Measurements from ENCODE around the gene GPR137C.
"Not testable (repeated sequence)": the region's sequence is repeated elsewhere in the genome, so short reads cannot be mapped to it uniquely, and the experiment has no call there.

Gene GPR137C

DNA sequence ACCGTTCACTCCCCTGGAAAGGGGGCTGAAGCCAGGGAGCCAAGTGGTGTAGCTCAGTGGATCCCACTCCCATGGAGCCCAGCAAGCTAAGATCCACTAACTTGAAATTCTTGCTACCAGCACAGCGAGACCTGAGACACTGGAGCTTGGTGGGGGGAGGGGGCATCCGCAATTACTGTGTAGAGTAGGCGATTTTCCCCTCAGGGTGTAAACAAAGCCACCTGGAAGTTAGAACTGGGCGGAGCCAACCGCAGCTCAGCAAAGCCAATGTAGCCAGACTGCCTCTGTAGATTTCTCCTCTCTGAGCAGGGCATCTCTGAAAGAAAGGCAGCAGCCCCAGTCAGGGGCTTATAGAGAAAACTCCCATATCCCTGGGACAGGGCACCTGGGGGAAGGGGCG, 15.8 kb downstream of the GPR137C start:
- DNase-seq (ENCODE audit: low spot score), result not testable (repeated sequence)

DNA sequence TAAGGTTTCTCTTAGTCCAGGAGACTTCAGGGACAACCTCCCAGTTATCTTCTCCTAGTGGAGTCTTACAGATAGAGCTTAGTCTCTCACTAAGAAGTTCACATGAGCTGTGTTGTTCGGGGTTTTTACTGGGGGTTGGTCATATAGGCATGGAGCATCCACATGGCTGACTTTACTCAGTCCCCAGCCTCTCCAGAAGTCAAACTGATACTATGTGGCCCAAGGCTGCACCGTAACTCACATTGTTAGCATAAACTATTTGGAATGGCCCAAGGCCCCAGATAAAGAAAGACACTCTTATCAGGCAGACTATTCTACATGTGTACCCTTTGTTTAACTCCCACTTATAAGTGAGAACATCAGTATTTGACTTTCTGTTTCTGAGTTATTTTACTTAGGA, 23.2 kb downstream of the GPR137C start:
- DNase-seq (ENCODE audit: low spot score), result no peak

DNA sequence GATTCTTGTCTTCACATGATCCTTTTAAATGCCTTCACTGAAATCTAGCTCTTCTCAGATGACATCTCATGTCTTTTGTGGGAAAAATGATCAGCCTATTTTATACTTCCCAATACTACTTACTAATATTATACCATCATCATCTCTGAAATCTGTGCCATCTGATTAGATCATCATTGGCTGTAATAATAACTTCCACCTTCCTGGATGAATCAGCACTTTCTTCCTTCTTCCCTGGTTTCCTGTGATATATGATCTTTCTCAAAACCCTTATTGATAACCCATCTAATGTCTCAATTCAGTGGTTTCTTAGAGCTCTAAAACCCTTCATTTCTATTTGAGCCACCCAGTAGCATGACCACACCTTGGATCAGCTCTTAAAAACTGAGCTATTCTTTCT, 30.9 kb downstream of the GPR137C start:
- no peak for DNase-seq (ENCODE audit: low spot score)

DNA sequence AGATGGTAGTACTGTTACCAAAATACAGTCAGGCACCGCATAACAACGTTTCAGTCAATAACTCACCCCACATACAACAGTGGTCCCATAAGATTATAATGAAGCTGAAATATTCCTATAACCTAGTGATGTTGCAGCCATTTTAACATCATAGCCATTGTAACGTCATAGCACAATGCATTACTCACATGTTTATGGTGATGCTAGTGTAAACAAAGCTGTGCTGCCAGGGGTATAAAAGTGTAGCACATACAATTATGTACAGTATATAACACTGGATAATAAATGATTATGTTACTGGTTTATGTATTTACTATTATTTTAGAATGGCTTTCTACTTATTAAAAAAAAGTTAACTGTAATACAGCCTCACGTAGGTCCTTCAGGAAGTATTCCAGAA, 37.0 kb downstream of the GPR137C start:
- no peak for DNase-seq (ENCODE audit: low spot score)

DNA sequence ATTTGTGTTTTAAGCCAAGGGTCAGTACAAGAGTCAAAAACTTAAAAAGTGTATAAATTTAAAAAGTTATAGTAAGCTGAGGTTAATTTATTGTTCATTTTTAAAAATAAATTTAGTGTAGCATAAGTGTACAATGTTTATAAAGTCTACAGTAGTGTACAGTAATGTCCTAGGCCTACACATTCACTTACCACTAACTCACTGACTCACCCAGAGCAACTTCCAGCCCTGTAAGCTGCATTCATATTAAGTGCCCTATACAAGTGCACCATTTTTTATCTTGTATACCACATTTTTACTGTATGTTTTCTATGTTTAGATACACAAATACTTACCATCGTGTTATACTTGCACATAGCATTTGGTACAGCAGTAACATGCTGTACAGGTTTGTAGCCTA, 37.7 kb downstream of the GPR137C start:
- DNase-seq (ENCODE audit: low spot score), result no peak

DNA sequence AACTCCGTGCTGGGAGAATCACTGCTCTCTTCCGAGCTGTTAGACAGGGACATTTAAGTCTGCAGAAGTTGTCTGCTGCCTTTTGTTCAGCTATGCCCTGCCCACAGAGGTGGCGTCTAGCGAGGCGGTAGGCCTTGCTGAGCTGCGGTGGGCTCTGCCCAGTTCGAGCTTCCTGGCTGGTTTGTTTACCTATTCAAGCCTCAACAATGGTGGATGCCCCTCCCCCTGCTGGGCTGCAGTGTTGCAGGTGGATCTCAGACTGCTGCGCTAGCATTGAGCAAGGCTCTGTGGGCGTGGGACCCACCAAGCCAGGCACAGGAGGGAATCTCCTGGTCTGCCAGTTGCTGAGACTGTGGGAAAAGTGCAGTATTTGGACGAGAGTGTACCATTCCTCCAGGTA, 43.7 kb downstream of the GPR137C start:
- no peak for DNase-seq (ENCODE audit: low spot score)

DNA sequence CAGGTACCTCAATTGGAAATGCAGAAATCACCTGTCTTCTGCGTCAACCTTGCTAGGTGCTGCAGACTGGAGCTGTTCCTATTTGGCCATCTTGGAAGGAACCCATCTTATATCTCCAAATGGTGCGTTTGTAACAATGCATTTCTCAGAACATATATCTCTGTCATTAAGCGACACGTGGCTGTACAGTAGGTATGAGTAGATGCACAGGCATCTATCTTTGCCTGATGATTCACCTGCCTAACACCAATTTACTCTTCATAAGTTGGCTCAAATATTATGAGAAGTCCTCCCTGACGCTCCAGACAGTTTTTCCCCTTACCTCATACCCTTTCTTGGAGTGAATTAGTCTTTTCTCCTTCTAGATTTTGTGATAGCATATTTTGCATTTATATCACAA, 44.2 kb downstream of the GPR137C start:
- no peak for DNase-seq (ENCODE audit: low spot score)

DNA sequence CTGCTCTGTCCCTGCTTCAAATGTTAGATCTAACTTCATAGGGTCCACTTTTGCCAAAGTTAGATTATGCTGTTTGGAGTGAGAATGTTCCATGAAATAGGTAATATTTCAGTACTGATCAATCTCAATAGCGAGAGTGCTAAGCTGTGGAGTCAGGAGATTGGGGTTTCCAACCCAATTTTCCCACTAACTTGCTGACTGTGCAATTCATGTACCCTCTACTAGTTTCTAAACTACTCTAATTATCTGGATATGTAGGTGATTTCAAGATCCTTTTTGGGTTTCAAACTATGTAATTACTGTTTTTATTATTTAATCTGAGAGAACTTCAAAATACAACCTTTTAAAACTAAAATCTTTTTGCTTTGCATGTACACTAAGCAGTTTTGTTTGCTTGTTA, 45.9 kb downstream of the GPR137C start:
- no peak for DNase-seq (ENCODE audit: low spot score)

DNA sequence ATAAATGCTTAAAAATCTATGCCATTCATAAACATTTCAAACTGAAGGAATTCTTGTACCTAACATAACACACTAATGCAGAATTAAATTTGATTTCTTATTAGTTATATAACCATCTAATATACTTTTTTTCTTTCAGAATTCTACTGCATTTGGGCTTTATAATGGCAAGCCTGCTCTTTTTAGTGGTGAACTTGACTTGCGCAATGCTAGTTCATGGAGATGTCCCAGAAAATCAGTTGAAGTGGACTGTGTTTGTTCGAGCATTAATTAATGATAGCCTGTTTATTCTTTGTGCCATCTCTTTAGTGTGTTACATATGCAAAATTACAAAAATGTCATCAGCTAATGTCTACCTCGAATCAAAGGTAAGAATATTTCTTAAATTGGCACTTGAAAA, 47.3 kb downstream of the GPR137C start:
- no peak for DNase-seq (ENCODE audit: low spot score)

DNA sequence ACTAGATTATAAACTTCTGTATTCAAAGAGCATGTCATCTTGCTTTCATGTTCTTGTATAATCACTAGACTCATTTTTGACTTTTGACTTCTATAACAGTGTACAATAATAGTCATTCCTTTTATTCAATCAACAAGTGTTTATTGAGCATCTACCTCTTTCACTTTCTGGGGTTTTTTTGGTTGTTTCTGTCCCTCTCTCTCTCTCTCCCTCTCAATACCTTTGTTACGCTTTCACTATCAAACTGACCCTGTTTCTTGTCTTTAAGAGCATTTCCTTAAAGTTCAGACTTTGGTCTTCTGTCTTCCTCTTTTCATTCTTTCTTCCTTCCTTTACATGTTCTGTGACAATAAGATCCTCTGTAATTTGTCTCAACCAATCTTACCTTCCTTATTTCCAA, 49.5 kb downstream of the GPR137C start:
- no peak for DNase-seq (ENCODE audit: low spot score)

DNA sequence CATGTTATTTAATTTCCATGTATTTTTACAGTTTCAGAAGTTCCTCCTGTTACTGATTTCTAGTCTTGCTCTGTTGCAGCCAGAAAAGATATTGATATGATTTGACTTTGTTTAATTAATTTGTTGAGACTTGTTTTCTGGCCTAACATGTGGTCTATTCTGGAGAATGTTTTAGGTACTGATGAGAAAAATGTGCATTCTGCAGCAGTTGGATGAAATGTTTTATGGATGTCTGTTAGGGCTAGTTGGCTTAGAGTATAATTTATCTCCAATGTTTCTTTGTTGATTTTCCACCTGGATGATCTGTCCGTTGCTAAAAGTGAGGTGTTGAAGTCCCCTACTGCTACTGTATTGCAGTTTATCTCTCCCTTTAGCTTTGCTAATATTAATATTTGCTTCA, 54.4 kb downstream of the GPR137C start:
- DNase-seq (ENCODE audit: low spot score), result no peak

DNA sequence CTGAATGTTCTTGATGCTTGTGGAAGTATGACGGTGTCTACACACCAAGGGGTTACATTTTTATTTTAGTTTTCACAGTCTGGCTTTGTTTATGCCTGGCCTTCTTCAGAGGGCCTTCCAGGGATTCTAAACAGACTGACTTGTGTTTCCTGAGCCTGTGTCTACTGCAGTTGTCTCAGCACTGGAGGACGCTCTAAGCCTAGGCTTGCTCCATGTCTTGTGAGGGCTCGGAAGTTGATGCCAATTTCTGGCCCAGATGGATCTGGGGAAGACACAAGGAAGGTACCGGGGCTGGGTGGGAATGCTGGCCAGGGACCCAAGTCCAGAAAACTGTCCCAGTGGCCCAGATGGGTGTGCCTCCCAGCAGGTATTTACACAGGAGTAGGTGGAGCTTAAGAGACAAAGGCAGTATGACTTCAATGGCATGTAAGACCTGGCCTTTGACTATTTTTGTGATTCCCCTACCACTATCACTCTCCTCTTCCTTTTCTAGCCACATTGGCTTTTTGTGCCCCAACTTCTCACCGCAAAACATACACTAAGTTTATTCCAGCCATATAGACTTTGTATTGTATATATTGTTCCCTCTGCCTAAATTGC, 56.9 kb downstream of the GPR137C start:
- DNase-seq (ENCODE audit: low spot score), result no peak

DNA sequence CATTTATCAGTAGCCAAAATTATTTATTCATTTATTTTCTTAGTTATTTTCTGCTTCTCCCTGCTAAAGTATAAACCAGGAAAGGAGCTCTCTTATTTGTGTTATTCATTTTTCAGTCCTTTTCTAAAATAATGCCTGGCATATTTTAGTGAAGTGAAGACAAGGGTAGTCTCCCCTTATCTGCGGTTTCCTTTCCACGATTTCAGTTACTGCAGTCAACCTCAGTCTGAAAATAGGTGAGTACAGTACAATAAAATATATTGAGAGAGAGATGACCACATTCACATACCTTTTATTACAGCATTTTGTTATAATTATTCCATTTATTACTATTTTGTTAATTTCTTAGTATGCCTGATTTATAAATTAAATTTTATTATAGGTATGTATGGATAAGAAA, 57.6 kb downstream of the GPR137C start:
- no peak for DNase-seq (ENCODE audit: low spot score)

DNA sequence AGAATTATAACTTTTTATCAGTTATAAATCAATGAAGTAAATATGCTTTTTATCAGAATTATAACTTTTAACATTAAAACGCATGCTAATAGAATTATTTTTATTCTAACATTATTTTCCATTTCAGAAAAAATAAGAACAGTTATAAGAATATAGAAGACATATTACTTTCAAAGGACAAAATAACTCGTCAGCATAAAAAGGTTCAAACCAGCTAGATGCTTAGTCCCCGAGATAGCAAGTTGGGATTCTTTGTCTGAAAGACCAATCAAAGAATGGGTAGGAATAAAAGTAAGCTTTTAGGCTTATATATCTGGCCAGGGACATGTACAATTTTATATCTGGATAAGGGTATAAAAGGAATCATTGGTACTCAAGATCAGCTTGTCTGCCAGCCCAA, 66.0 kb downstream of the GPR137C start:
- no peak for DNase-seq (ENCODE audit: low spot score)

DNA sequence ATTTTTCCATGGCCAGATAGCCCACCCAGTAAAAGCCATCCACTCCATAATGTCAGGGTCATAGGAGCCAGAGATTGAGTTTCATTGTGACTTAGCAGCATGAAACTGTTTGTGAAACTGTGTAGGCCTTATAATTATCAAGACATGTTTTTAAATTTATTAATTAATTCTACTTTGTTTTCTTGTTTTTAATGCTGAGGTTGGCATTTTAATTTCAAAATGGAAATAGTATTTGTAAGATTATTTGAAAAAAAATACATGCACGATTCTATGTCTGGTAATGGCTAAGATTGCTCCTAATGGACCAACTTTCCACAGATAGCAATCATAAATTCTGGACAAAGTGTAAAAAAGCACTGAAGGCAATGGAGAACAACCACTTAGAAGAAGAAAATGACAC, 67.1 kb downstream of the GPR137C start:
- DNase-seq (ENCODE audit: low spot score), result no peak

DNA sequence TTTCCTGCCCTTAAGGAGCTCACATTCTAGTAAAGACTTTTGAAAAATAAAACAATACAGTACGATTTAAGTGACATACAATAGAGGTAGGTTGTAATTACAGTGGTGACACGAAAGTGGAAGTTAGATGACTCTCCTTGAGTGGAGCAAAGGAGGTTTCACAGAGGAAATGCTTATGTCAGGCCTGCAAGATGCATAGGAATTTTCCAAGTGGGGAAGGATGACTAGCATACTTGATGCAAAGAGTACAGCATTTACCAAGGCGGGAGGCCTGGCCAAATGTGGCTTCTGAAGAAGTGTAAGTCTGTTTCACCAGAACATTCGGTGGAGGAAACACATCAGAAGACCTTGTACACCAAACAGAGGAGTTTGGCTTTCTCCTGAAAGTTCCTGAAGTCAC, 87.5 kb downstream of the GPR137C start:
- DNase-seq (ENCODE audit: low spot score), result no peak

DNA sequence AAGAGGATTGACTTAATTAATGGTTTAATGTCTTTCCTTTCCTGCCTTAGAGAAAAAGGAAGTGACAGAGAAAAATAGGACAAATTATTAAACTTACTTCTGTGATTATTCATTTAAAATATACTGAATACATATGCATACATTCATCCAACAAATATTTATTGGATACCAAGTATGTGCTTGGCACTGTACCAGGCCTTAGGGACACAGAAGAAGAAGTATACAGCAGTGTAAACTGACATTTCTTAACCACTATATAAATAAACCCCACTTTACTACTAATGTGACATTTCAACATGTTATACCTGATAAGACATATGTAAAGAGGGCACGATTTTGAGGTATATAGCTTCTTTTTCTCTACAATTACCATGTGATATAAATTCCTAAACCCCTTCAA, 89.1 kb downstream of the GPR137C start:
- DNase-seq (ENCODE audit: low spot score), result no peak

DNA sequence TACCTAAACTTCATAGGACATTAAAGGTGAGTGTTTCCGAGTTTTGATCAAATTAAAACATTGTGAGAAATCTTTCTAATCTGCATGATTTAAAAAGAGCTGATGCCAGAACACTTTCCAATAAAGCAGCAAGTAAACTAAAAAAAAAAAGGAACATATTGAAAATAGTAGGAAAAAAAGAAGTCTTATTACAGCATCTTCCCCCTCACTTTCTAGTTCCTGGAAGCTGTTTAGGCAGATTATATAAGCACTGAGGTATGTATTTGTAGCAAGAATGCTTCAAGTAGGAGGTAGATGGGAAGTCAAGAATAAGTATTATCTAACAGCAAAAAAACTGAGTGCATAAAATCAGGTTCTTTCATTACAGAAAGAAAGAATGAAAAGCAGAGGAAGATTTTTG, 96.9 kb downstream of the GPR137C start:
- DNase-seq (ENCODE audit: low spot score), result no peak

DNA sequence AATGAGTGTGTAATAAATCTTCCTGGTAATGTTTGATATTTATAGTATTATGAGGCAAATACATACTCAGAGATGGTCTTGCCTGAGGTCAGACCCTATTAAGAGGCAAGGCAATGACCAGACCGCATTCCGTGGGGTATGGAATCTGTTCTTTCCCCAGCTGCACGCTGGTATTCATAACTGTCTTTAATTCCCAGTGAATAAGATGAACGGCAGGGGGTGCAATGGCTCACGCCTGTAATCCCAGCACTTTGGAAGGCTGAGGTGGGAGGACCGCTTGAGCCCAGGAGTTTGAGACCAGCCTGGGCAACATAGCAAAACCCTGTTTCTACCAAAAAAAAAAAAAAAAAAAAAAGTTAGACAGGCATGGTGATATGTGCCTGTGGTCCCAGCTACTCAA, 98.1 kb downstream of the GPR137C start:
- DNase-seq (ENCODE audit: low spot score), result no peak

DNA sequence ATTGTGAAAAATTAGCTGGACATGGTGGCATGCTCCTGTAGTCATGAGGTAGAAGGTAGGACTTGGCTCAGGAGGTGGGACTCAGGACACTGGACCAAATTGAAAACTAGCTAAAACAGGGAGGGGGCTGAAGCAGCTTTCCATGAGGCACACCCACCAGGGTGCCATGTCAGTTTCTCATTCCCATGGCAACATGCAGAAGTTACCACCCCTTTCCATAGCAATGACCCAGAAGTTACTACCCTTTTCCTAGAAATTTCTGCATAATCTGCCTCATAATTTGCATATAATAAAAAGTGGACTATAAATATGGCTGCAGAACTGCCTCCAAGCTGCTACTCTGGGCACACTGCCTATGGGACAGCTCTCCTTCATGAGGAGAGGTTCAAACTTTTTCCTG, 104.3 kb downstream of the GPR137C start:
- no peak for DNase-seq (ENCODE audit: low spot score)

DNA sequence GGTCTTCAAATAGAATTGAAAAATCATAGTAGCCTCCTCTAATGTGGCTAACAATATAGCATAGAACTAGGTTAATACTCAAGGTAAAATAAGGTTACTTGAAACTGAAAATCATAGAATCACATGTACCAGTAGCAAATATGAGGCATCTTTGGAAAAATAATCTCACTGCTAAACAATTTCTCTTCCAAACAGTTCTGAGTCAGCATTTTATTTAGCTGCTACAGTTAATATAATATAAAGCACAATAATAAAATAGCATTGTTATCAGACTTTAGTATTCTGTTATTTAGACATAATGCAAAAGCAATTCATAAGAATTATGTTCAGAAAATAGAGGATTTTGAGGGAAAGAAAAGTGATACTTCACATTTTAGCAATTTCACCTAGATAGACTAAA, 107.7 kb downstream of the GPR137C start:
- DNase-seq (ENCODE audit: low spot score), result no peak

DNA sequence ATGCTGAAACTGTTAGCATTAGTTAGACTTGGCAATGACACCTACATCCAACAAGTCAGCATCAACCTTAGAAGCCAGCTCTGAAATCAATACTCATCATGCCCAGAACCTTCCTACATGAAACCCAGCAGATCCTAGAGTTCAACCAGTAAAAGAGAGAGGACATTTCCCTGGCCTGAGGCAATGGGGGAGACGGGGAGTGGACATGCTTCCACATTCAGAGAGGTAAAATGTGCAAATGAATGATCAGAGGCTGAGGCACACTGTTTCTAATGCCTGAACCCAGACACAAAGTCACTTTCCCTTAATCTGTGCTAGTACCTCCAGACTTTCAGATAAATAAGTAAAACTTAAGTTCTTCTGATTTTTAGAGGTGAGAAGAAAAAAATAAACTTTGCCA, 108.2 kb downstream of the GPR137C start:
- DNase-seq (ENCODE audit: low spot score), result no peak

DNA sequence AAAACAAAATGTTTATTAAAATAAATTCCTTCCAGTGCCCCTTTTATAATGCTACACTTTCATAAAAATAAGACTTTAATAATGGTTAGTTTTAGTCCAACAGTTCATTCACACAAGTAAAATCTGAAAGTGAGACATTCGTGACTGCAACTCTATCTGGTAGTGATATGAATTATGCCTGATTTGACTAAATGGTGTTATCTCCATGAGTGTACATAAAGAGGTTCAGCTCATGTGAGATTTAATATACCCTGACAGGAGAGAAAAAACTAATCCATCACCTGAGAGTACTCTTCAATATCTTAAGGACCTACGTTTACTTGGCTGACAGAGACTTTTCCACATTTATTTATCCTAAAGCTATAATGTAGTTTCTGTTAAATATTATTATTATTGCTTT, 108.7 kb downstream of the GPR137C start:
- DNase-seq (ENCODE audit: low spot score), result no peak

DNA sequence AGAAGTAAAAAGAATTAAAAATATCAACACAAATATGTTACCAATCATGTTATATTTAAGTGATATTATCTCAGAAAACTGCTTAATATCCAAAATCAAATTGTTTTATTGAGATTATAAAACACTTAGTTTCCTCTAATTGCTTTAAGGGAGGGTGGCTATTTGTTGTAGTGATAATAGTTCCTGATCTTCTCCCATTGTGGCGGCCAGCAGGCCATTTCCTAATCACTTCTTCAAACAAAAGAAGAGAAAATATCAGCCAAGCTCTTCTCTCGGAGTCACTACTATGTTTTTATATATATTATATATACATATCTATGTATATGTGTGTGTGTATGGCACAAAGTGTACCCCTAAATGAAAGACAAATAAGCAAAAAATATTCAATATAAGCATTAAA, 111.2 kb downstream of the GPR137C start:
- no peak for DNase-seq (ENCODE audit: low spot score)

DNA sequence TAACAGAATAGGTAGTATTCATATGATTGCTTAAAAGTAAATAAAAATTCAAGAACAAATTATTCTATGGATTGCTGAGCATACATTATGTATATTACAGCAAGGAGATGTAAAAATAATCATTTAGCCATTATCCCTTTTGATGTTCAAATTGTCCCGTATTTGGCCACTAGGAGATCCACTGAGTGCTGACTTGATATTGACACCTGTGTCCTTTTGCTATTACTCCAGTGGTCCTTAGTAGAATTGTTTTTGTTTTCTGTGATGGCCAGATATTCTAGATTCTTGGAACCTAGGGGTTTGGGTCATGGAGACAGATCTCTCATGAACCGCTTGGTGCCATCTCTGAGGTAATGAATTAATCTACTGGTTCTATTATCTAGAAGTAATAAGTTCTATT, 126.0 kb downstream of the GPR137C start:
- DNase-seq (ENCODE audit: low spot score), result no peak

Data from left forelimb (tissue), 1 donor.